Astrocyte (in vitro differentiated cells and primary cell): Measurements from ENCODE around the gene IFT80. TPM values are rescaled to one million over a fixed set of nuclear protein-coding genes. Genes with fewer than 3 reads are reported as not detected.

Experiments
- DNase-seq: peaks from one replicate; pipeline ENCODE4 v3.0.0-alpha.2; 2010; ENCODE audit warnings: low read depth
- FAIRE-seq: peaks from 2 replicates; lab custom pipeline; 2011; peaks lifted over from hg19 to GRCh38; lab: Jason Lieb, UNC
- H2AFZ ChIP-seq: 2 replicates; pipeline ENCODE4 v1.6.0; 2012; ENCODE audit warnings: low read depth, low read length, inconsistent platforms
- H3K27ac ChIP-seq: 2 replicates; pipeline ENCODE4 v1.5.1; 2011; ENCODE audit warnings: low read depth, low read length, inconsistent platforms
- H3K27me3 ChIP-seq: 2 replicates; pipeline ENCODE4 v1.6.0; 2011; ENCODE audit warnings: low read length, inconsistent platforms; ENCODE audit not compliant: insufficient read depth
- H3K36me3 ChIP-seq: 2 replicates; pipeline ENCODE4 v1.5.1; 2011; ENCODE audit warnings: low read length, inconsistent platforms; ENCODE audit not compliant: insufficient read depth
- H3K4me1 ChIP-seq: 2 replicates; pipeline ENCODE4 v1.5.1; 2011; ENCODE audit warnings: low read length, inconsistent platforms; ENCODE audit not compliant: insufficient read depth
- H3K4me2 ChIP-seq: 2 replicates; pipeline ENCODE4 v1.6.0; 2012; ENCODE audit warnings: low read length, inconsistent platforms
- H3K4me3 ChIP-seq: 2 replicates; pipeline ENCODE4 v1.5.1; 2011; ENCODE audit warnings: low read depth, mild to moderate bottlenecking, low read length, inconsistent platforms; ENCODE audit not compliant: insufficient read depth
- H3K79me2 ChIP-seq: 2 replicates; pipeline ENCODE4 v1.6.0; 2012; ENCODE audit warnings: mild to moderate bottlenecking, low read length, inconsistent platforms; ENCODE audit not compliant: insufficient read depth
- H3K9ac ChIP-seq: 2 replicates; pipeline ENCODE4 v1.6.0; 2012; ENCODE audit warnings: mild to moderate bottlenecking, low read length, inconsistent platforms
- H3K9me3 ChIP-seq: 2 replicates; pipeline ENCODE4 v1.5.1; 2012; ENCODE audit warnings: low read depth, mild to moderate bottlenecking, low read length, inconsistent platforms; ENCODE audit not compliant: insufficient read depth
- H4K20me1 ChIP-seq: 2 replicates; pipeline ENCODE4 v1.6.0; 2012; ENCODE audit warnings: low read length, inconsistent platforms; ENCODE audit not compliant: insufficient read depth
- H3K27ac Mint-ChIP-seq: one replicate; pipeline ENCODE4 v1.8.0; 2021; ENCODE audit warnings: mild to moderate bottlenecking, mixed read lengths; ENCODE audit not compliant: unreplicated experiment
- H3K27me3 Mint-ChIP-seq: one replicate; pipeline ENCODE4 v1.8.0; 2021; ENCODE audit warnings: low read depth, mixed read lengths; ENCODE audit not compliant: unreplicated experiment
- H3K36me3 Mint-ChIP-seq: one replicate; pipeline ENCODE4 v1.8.0; 2021; ENCODE audit warnings: low read depth, mixed read lengths; ENCODE audit not compliant: unreplicated experiment
- H3K4me1 Mint-ChIP-seq: one replicate; pipeline ENCODE4 v1.8.0; 2021; ENCODE audit warnings: low read depth, mixed read lengths; ENCODE audit not compliant: unreplicated experiment
- H3K4me3 Mint-ChIP-seq: one replicate; pipeline ENCODE4 v1.8.0; 2021; ENCODE audit warnings: mild to moderate bottlenecking, moderate library complexity, mixed read lengths; ENCODE audit not compliant: unreplicated experiment
- H3K9me3 Mint-ChIP-seq: one replicate; pipeline ENCODE4 v1.8.0; 2021; ENCODE audit warnings: mild to moderate bottlenecking, mixed read lengths; ENCODE audit not compliant: unreplicated experiment
- CTCF ChIP-seq: IDR thresholded peaks from 2 replicates; pipeline ENCODE4 v1.5.1; 2011; ENCODE audit warnings: low read depth, mild to moderate bottlenecking, inconsistent platforms, low read length, moderate library complexity; ENCODE audit not compliant: insufficient read depth
- EZH2 ChIP-seq: IDR thresholded peaks from 2 replicates; pipeline ENCODE4 v1.6.1; 2012; ENCODE audit warnings: mild to moderate bottlenecking, low read length, inconsistent platforms; ENCODE audit not compliant: insufficient read depth
- total RNA-seq: library from RNA; stranded (reverse); gene quantifications from 2 replicates; pipeline ENCODE4 v1.2.1, GENCODE V29; 2021

The IFT80 gene
- total RNA-seq, 1 donor from 2014 or later, result 27.3 TPM

DNA sequence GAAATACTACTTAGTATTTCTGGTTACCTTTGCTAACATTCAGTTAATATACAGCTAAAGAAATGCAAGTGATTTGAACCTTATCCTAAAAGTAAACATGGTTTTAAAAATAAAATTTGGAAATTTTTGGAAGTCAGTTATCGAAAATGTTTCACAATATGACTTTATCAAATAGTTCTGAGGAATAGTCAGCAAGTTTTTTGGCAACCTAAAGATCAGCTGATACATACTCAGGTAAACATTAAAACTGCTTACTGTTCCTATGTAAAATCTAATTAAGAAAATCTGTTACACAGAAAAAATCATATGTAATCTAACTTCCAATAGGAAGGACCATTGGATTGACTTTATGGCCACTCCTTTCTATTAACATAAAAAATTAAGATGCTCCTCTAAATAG is 24.1 kb downstream of the IFT80 start:
- H3K36me3 ChIP-seq, result no peaks in the 10 kb centered on the region
- H3K27me3 Mint-ChIP-seq, result no peaks in the 10 kb centered on the region
- DNase-seq, result no peak
- no peak overlapping the region for H3K4me3 ChIP-seq
- FAIRE-seq, result no peak
- no peaks in the 10 kb centered on the region for H4K20me1 ChIP-seq
- H3K4me1 Mint-ChIP-seq, result peaks cover 3% of the 10 kb centered on the region
- peaks cover 11% of the 10 kb centered on the region for H3K4me1 ChIP-seq
- no peak overlapping the region for H3K4me3 Mint-ChIP-seq
- no peak overlapping the region for H3K27ac ChIP-seq
- H3K9me3 Mint-ChIP-seq, result peaks cover 4% of the 10 kb centered on the region
- H3K27me3 ChIP-seq, result no peaks in the 10 kb centered on the region
- H3K27ac Mint-ChIP-seq, result no peak overlapping the region
- H3K9ac ChIP-seq, result no peak overlapping the region
- no peaks in the 10 kb centered on the region for H3K79me2 ChIP-seq
- TF ChIP-seq CTCF, result no peak
- no peak for TF ChIP-seq EZH2
- no peak overlapping the region for H2AFZ ChIP-seq
- H3K9me3 ChIP-seq, result no peaks in the 10 kb centered on the region
- no peak overlapping the region for H3K4me2 ChIP-seq
- peaks cover 15% of the 10 kb centered on the region for H3K36me3 Mint-ChIP-seq

DNA sequence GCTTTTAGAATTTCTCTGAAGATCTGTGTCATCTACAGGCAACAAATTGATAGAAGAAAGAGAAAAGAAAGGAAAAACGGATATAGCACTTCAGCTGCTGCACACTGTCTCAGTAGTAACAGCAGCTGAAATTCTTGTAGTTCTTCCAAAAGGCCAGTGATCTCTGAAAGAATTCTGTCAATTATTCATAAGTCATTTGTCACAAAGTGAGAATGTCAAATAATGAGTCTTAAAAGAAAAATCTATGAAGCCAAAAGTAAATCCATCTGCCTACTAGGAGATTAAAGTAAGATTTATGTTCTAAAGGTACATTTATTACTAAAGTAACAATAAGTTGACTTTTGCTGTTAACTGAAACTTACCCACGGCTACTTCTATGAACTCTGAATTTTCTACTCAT is 24.6 kb downstream of the IFT80 start:
- H4K20me1 ChIP-seq, result no peaks in the 10 kb centered on the region
- no peak for FAIRE-seq
- peaks cover 3% of the 10 kb centered on the region for H3K4me1 Mint-ChIP-seq

More for the DNA sequence above, 24.6 kb downstream of the IFT80 start:
- no peak for DNase-seq
- Histone ChIP-seq H3K79me2 (no peaks in the 10 kb centered on the region), H3K4me3 (no peak overlapping the region), H3K9ac (no peak overlapping the region), H3K27ac (no peak overlapping the region), H3K4me2 (no peak overlapping the region), H3K4me1 (peaks cover 11% of the 10 kb centered on the region), H2AFZ (no peak overlapping the region), H3K9me3 (no peaks in the 10 kb centered on the region), H3K36me3 (no peaks in the 10 kb centered on the region), H3K27me3 (no peaks in the 10 kb centered on the region)
- Mint-ChIP-seq H3K27me3 (no peaks in the 10 kb centered on the region), H3K36me3 (peaks cover 15% of the 10 kb centered on the region), H3K27ac (no peak overlapping the region), H3K4me3 (no peak overlapping the region), H3K9me3 (peaks cover 4% of the 10 kb centered on the region)
- no peak for TF ChIP-seq EZH2
- no peak for TF ChIP-seq CTCF
